ENCODE data around the gene HTR6. TPM values are rescaled to one million over a fixed set of nuclear protein-coding genes. Genes with fewer than 3 reads are reported as not detected.
"Not testable (repeated sequence)": the region's sequence is repeated elsewhere in the genome, so short reads cannot be mapped to it uniquely, and the experiment has no call there.

HTR6 gene
- total and polyA plus RNA-seq, 3 donors from 2014 or later = 0.21 to 0.68 (median 0.55) TPM

DNA sequence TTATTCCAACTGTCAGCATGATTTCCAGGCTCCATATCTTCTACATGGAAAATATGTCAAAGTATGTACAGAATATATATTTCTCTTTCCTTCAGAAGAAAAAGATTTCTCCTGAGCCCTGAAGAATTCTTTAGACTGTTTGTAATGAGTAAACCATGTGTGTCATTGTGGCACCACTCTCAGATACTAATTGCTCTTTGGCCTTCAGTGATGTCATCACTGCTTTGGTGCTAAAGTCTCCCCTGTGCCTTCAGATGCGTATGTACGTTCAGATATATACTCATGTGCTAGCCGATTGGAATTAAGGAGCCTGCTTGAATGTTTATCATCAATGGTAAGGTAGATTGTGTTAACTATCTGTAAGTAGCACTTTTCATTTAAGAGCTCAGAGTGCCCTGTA lies 41.2 kb upstream of the HTR6 start:
- WGBS, 2 donors = 87 to 94% methylated on average over 3 of the region's 3 CpGs
- intact Hi-C loops (cut with DNase I; ENCODE audit: low total_unique reads) = no loop called here

DNA sequence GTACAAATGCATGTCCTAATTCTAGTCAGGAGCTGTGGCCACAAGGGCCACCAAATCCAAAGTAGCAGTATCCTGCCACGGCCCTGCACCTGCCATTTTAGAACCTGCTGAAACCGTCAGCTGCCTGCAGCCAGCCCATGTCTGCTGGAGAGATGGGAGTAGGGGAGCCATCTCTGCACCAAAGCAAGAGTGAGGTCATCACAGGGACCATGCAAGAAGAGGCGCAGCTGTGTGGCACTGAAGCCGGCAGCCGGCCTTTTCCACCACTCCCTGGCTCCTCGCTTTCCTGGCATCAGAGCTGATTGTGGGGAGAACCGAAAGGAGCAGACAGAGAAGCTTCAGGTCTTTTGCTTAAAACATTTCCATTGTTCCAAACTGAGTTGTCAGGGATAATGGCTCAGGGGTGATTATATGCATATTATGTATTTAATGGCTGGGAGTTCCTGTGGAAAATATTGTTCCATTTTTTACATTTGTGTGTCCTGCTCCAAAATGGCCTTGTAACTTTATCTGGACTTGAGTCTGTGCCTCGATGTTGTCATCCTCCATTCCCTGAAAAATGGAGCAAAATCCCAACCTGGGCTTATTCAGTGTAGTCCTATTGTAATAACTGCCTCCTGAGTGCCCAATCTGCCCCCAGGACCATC lies 39.3 kb upstream of the HTR6 start:
- H3K4me3 ChIP-seq = no peak overlapping the region
- DNase-seq = no peak
- intact Hi-C loops (cut with DNase I; ENCODE audit: low total_unique reads) = no loop called here
- no peaks in the 10 kb centered on the region for H3K36me3 ChIP-seq (ENCODE audit: low read depth, missing control alignments)
- no peak overlapping the region for H3K27ac ChIP-seq
- TF ChIP-seq POLR2A (IDR thresholded peaks at IDR 0.05) = no peak
- TF ChIP-seq, protein P1, sequence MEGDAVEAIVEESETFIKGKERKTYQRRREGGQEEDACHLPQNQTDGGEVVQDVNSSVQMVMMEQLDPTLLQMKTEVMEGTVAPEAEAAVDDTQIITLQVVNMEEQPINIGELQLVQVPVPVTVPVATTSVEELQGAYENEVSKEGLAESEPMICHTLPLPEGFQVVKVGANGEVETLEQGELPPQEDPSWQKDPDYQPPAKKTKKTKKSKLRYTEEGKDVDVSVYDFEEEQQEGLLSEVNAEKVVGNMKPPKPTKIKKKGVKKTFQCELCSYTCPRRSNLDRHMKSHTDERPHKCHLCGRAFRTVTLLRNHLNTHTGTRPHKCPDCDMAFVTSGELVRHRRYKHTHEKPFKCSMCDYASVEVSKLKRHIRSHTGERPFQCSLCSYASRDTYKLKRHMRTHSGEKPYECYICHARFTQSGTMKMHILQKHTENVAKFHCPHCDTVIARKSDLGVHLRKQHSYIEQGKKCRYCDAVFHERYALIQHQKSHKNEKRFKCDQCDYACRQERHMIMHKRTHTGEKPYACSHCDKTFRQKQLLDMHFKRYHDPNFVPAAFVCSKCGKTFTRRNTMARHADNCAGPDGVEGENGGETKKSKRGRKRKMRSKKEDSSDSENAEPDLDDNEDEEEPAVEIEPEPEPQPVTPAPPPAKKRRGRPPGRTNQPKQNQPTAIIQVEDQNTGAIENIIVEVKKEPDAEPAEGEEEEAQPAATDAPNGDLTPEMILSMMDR (IDR thresholded peaks at IDR 0.05) = no peak
- WGBS, 2 donors = 88 to 91% methylated on average over 8 of the region's 8 CpGs
- no peaks in the 10 kb centered on the region for H3K27me3 ChIP-seq
- no peaks in the 10 kb centered on the region for H3K4me1 ChIP-seq
- no peaks in the 10 kb centered on the region for H3K9me3 ChIP-seq

More for the DNA sequence above, 41.2 kb upstream of the HTR6 start:
- Histone ChIP-seq H3K9me3 (no peaks in the 10 kb centered on the region), H3K4me1 (no peaks in the 10 kb centered on the region), H3K4me3 (no peak overlapping the region), H3K27ac (no peak overlapping the region), H3K27me3 (no peaks in the 10 kb centered on the region), H3K36me3 (ENCODE audit: low read depth, missing control alignments) (no peaks in the 10 kb centered on the region)
- no peak for DNase-seq
- TF ChIP-seq, protein P1 (IDR thresholded peaks at IDR 0.05) = no peak
- no peak for TF ChIP-seq POLR2A (IDR thresholded peaks at IDR 0.05)

DNA sequence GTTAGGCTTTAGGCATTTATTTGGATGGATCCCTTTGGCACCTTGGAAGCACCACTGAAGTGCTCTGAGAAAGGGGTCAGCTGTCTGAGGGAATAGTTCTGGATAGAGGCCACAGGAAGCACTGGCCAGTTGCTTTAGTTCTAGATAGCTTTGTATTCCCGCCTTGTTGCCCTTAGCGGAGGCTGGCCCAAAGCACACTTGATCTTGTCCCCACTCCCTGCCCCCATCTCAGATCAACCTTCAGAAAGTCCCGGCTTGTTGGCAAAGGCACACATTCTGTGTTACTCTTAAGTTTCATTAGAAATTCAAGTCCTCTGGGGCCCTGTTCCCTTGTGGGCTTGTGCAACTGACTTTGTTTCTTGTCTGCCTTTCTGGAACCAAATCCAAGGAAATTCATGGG lies 35.8 kb upstream of the HTR6 start:
- Histone ChIP-seq H3K27ac (no peak overlapping the region), H3K27me3 (no peaks in the 10 kb centered on the region), H3K4me1 (no peaks in the 10 kb centered on the region), H3K9me3 (no peaks in the 10 kb centered on the region), H3K36me3 (ENCODE audit: low read depth, missing control alignments) (no peaks in the 10 kb centered on the region), H3K4me3 (no peak overlapping the region)
- intact Hi-C loops (cut with DNase I; ENCODE audit: low total_unique reads) = no loop called here
- WGBS, 2 donors = 75 to 81% methylated on average over 3 of the region's 3 CpGs
- TF ChIP-seq, protein P1 (IDR thresholded peaks at IDR 0.05) = no peak
- TF ChIP-seq POLR2A (IDR thresholded peaks at IDR 0.05) = no peak
- no peak for DNase-seq

DNA sequence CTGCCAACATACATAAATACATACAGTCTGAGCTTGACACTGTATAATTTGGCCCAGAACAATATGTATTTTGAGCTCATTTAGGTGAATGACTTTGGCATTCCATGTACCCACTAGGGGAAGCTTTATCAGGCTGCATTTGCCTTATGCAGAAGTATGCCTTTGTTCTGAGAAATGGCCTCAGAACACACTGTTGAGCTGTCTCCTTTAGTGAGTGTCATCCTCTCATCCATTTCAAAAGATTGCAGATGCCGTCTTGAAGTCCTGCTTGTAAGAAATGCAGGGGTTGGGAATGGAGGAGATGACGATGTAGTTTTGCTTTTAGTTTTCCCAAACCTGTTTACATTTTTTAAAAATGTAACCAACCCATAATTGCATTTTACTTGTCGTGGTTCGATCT lies 35.3 kb upstream of the HTR6 start:
- intact Hi-C loops (cut with DNase I; ENCODE audit: low total_unique reads) = no loop called here
- Histone ChIP-seq H3K9me3 (no peaks in the 10 kb centered on the region), H3K36me3 (ENCODE audit: low read depth, missing control alignments) (no peaks in the 10 kb centered on the region), H3K27me3 (no peaks in the 10 kb centered on the region), H3K27ac (no peak overlapping the region), H3K4me1 (no peaks in the 10 kb centered on the region), H3K4me3 (no peak overlapping the region)
- WGBS, 2 donors = 77 to 88% methylated on average over 4 of the region's 4 CpGs
- TF ChIP-seq POLR2A (IDR thresholded peaks at IDR 0.05) = no peak
- TF ChIP-seq, protein P1 (IDR thresholded peaks at IDR 0.05) = no peak
- no peak for DNase-seq

DNA sequence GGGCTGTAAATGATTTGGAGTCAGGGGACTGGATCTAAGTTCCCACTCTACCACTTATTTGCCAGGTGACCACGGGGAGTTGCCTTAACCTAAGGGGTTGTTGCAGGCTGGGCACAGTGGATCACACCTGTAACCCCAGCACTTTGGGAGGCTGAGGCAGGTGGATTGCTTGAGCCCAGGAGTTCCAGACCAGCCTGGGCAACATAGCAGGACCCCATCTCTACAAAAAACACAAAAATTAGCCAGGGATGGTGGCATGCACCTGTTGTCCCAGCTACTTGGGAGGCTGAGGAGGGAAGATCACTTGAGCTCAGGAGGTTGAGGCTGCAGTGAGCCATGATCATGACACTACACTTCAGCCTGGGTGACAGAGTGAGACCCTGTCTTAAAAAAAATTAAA lies 34.5 kb upstream of the HTR6 start:
- H3K4me3 ChIP-seq; H3K9me3 ChIP-seq; H3K4me1 ChIP-seq; H3K36me3 ChIP-seq (ENCODE audit: low read depth, missing control alignments); H3K27ac ChIP-seq; DNase-seq; H3K27me3 ChIP-seq; intact Hi-C loops (cut with DNase I; ENCODE audit: low total_unique reads): not testable (repeated sequence)
- 96 to 100% methylated on average over 1 of the region's 1 CpG for WGBS, 2 donors
